SK-N-SH (cell line): ENCODE measurements around the gene SGCA. TPM values are rescaled to one million over a fixed set of nuclear protein-coding genes. Genes with fewer than 3 reads are reported as not detected.
A peak's percentile ranks its signal among the peaks of the same experiment; 100 is the strongest.

Experiments used
- CTCF ChIA-PET: fragments of 300-600, 350-600 bp; formaldehyde crosslinking; extraction: SDS; loops from one replicate; lab custom pipeline; 2021; lab: Yijun Ruan, JAX
- POLR2A ChIA-PET: fragments of 350-600 bp; sonication (Branson Sonifier 250); formaldehyde crosslinking; extraction: SDS; loops from one replicate; lab custom pipeline; 2020; ENCODE audit warnings: antibody characterized with exemption, inconsistent platforms; lab: Yijun Ruan, JAX
- DNase-seq: peaks from one replicate; pipeline ENCODE4 v3.0.0; 2012
- H2AFZ ChIP-seq: fragments of 200-600 bp; sonication (generic); 2 replicates; pipeline ENCODE4 v1.8.1; 2016; ENCODE audit warnings: antibody characterized with exemption, mild to moderate bottlenecking, low read depth
- H3F3A ChIP-seq: fragments of 200-600 bp; sonication (generic); replicated peaks from 2 replicates; pipeline ENCODE3; 2016; ENCODE audit warnings: antibody characterized with exemption, mild to moderate bottlenecking; ENCODE audit not compliant: insufficient read depth
- H3K27ac ChIP-seq, 2 experiments: fragments of 200-500 bp in 1 of 2; fragments of 200-600 bp in 1 of 2; sonication (Bioruptor generic) in 1 of 2; sonication (generic), shearing (Covaris generic) in 1 of 2; 2 replicates each; pipeline versions ENCODE4 v1.5.1 to v1.6.1; 2014 to 2016; ENCODE audit warnings: low read depth in 2 of 2, inconsistent platforms in 1 of 2, low read length in 1 of 2, mild to moderate bottlenecking in 1 of 2, mixed read lengths in 1 of 2
- H3K27me3 ChIP-seq: fragments of 200-600 bp; sonication (generic), shearing (Covaris generic); 2 replicates; pipeline ENCODE4 v1.6.1; 2016; ENCODE audit warnings: mixed run types; ENCODE audit not compliant: insufficient read depth
- H3K36me3 ChIP-seq, 2 experiments: fragments of 200-500 bp in 1 of 2; fragments of 200-600 bp in 1 of 2; sonication (Bioruptor generic) in 1 of 2; sonication (generic) in 1 of 2; replicated peaks in 1 of 2; 2 replicates each; pipeline versions ENCODE3 to v1.5.1; 2014 to 2016; ENCODE audit warnings: low read length in 1 of 2, mild to moderate bottlenecking in 1 of 2; ENCODE audit not compliant: insufficient read depth in 2 of 2, control insufficient read depth in 1 of 2
- H3K4me1 ChIP-seq, 2 experiments: fragments of 200-500 bp in 1 of 2; fragments of 200-600 bp in 1 of 2; sonication (Bioruptor generic) in 1 of 2; sonication (generic), shearing (Covaris generic) in 1 of 2; 2 replicates each; pipeline versions ENCODE4 v1.5.1 to v1.6.1; 2014 to 2016; ENCODE audit warnings: low read depth in 1 of 2, low read length in 1 of 2, mixed run types in 1 of 2; ENCODE audit not compliant: insufficient read depth in 2 of 2, control insufficient read depth in 1 of 2
- H3K4me2 ChIP-seq: fragments of 200-600 bp; sonication (generic), shearing (Covaris generic); 2 replicates; pipeline ENCODE4 v1.6.1; 2017; ENCODE audit warnings: mixed run types
- H3K4me3 ChIP-seq, 2 experiments: fragments of 200-500 bp in 1 of 2; fragments of 200-600 bp in 1 of 2; sonication (Bioruptor generic) in 1 of 2; sonication (generic), shearing (Covaris generic) in 1 of 2; 2 replicates each; pipeline versions ENCODE4 v1.5.1 to v1.8.1; 2014 to 2016; ENCODE audit warnings: low read depth in 2 of 2, inconsistent platforms in 1 of 2, low read length in 1 of 2, mild to moderate bottlenecking in 1 of 2, mixed read lengths in 1 of 2, moderate library complexity in 1 of 2
- H3K79me2 ChIP-seq: fragments of 200-600 bp; sonication (generic); 2 replicates; pipeline ENCODE4 v1.8.1; 2017; ENCODE audit warnings: mild to moderate bottlenecking; ENCODE audit not compliant: insufficient read depth
- H3K9ac ChIP-seq: fragments of 200-600 bp; sonication (generic); 2 replicates; pipeline ENCODE4 v1.6.1; 2017; ENCODE audit warnings: mixed run types
- H3K9me2 ChIP-seq: fragments of 200-600 bp; sonication (generic); 2 replicates; pipeline ENCODE4 v1.6.1; 2017; ENCODE audit warnings: mixed run types
- H3K9me3 ChIP-seq: fragments of 200-600 bp; sonication (generic); 2 replicates; pipeline ENCODE4 v1.6.1; 2017; ENCODE audit warnings: mixed run types, mild to moderate bottlenecking, moderate library complexity
- H4K20me1 ChIP-seq: fragments of 200-600 bp; sonication (generic); 2 replicates; pipeline ENCODE4 v1.6.1; 2017; ENCODE audit warnings: mild to moderate bottlenecking, mixed run types; ENCODE audit not compliant: insufficient read depth
- CHD2 ChIP-seq: fragments of 150-350 bp; IDR thresholded peaks from 2 replicates; pipeline ENCODE4 v1.6.1; 2018; ENCODE audit warnings: low read length; ENCODE audit not compliant: partially characterized antibody
- EZH2phosphoT487 ChIP-seq: fragments of 200-600 bp; sonication (generic); IDR thresholded peaks from 2 replicates; pipeline ENCODE4 v1.6.1; 2017; ENCODE audit warnings: low read depth, mixed run types, mild to moderate bottlenecking, antibody characterized with exemption, moderate library complexity, borderline replicate concordance
- FOXM1 ChIP-seq: IDR thresholded peaks from 2 replicates; pipeline ENCODE4 v1.4.0; 2012; ENCODE audit warnings: low read depth, mild to moderate bottlenecking
- IRF3 ChIP-seq: fragments of 150-350 bp; IDR thresholded peaks from 2 replicates; pipeline ENCODE4 v1.6.1; 2016; ENCODE audit warnings: mild to moderate bottlenecking, low read depth, low read length
- JUND ChIP-seq: IDR thresholded peaks from 2 replicates; pipeline ENCODE4 v1.4.0; 2012
- PBX3 ChIP-seq: IDR thresholded peaks from 2 replicates; pipeline ENCODE4; 2012
- POLR2AphosphoS5 ChIP-seq: IDR thresholded peaks from 2 replicates; pipeline ENCODE4 v1.6.1; 2012; ENCODE audit warnings: low read depth, low read length
- SIN3A ChIP-seq: IDR thresholded peaks from 2 replicates; pipeline ENCODE4 v1.6.1; 2012; ENCODE audit warnings: low read depth, mild to moderate bottlenecking, low read length, moderate library complexity, borderline replicate concordance
- SMC3 ChIP-seq: IDR thresholded peaks from 2 replicates; pipeline ENCODE4 v1.6.1; 2012; ENCODE audit warnings: low read depth, low read length, improper control_type of control experiment
- ZBTB33 ChIP-seq: IDR thresholded peaks from 2 replicates; pipeline ENCODE4 v1.4.0; 2012; ENCODE audit warnings: low read depth, borderline replicate concordance
- WGBS: methylation state at CpG from one replicate; pipeline ENCODE4 v1.1.6; 2017; ENCODE audit warnings: low lambda C conversion rate; 5-methylcytosine and 5-hydroxymethylcytosine counted together
- polyA plus RNA-seq, 3 experiments: library from polyadenylated mRNA; depleted of rRNA; stranded (reverse); fragments of >200 nt; gene quantifications; 2 replicates each; pipeline ENCODE4 v1.2.3, GENCODE V29; 2012
- TF ChIP-seq, protein P1 (sequence below): fragments of 200-600 bp; sonication (generic); IDR thresholded peaks from 2 replicates; pipeline ENCODE4 v1.6.1; 2017; ENCODE audit warnings: antibody characterized with exemption, mild to moderate bottlenecking, moderate library complexity

Gene SGCA
- polyA plus RNA-seq, 1 of the 3 experiments (the other 2 are of a cell fraction): not detected

GRCh38 chr17:50183421-50183994 lies 17.7 kb downstream of the SGCA start:
- no peak overlapping the region for H3K4me2 ChIP-seq
- H3F3A ChIP-seq: peaks cover 94% of the 10 kb centered on the region
- no peak for DNase-seq
- no peak overlapping the region for H3K4me3 ChIP-seq
- H3K79me2 ChIP-seq: peaks cover 3% of the 10 kb centered on the region; the same call in 1 of the 2 replicates
- H3K9me2 ChIP-seq: no peaks in the 10 kb centered on the region
- CTCF ChIA-PET: interaction anchor here (0.9 to 4.0 kb wide), 6 partner anchors 9 to 85 kb away, joined by 3 to 31 read pairs (median 6); partner anchors contain the start of gene COL1A1
- peaks cover 42 to 45% of the 10 kb centered on the region in 2 experiments for H3K36me3 ChIP-seq
- 84% methylated on average over 12 of the region's 12 CpGs for WGBS
- TF ChIP-seq PBX3: peak; percentile 66
- TF ChIP-seq, protein P1, sequence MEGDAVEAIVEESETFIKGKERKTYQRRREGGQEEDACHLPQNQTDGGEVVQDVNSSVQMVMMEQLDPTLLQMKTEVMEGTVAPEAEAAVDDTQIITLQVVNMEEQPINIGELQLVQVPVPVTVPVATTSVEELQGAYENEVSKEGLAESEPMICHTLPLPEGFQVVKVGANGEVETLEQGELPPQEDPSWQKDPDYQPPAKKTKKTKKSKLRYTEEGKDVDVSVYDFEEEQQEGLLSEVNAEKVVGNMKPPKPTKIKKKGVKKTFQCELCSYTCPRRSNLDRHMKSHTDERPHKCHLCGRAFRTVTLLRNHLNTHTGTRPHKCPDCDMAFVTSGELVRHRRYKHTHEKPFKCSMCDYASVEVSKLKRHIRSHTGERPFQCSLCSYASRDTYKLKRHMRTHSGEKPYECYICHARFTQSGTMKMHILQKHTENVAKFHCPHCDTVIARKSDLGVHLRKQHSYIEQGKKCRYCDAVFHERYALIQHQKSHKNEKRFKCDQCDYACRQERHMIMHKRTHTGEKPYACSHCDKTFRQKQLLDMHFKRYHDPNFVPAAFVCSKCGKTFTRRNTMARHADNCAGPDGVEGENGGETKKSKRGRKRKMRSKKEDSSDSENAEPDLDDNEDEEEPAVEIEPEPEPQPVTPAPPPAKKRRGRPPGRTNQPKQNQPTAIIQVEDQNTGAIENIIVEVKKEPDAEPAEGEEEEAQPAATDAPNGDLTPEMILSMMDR: no peak
- TF ChIP-seq POLR2AphosphoS5: peak; percentile 84
- no peak for TF ChIP-seq FOXM1
- TF ChIP-seq ZBTB33: no peak; the same call in 1 of the 2 replicates
- TF ChIP-seq IRF3: no peak
- no peak for TF ChIP-seq CHD2
- TF ChIP-seq SMC3: no peak
- TF ChIP-seq JUND: peak; percentile 58
- peak; percentile 17; the same call in 1 of the 2 replicates for TF ChIP-seq SIN3A
- TF ChIP-seq EZH2phosphoT487: no peak
- TF ChIP-seq, all 33 proteins: peak for 4
- Histone ChIP-seq H2AFZ (no peak overlapping the region), H4K20me1 (peaks cover 70% of the 10 kb centered on the region), H3K27me3 (no peaks in the 10 kb centered on the region), H3K9me3 (no peaks in the 10 kb centered on the region), H3K4me1 (peaks cover 6 to 23% of the 10 kb centered on the region in 2 experiments; a peak in 1 of 4 replicates), H3K9ac (no peak overlapping the region), H3K27ac (peak overlapping the region in 1 of 2 experiments; percentile 100; a peak in 2 of 4 replicates)
- POLR2A ChIA-PET: no interaction called here
